Astrocyte of the cerebellum (primary cell): Measurements from ENCODE around the gene FMR1.

Source experiments
- DNase-seq: peaks from one replicate; pipeline ENCODE4 v3.0.0-alpha.2; 2011; ENCODE audit warnings: low read depth
- H3K4me3 ChIP-seq: 2 replicates; pipeline ENCODE4 v1.5.1; 2011; ENCODE audit warnings: mild to moderate bottlenecking, low read depth, low read length, moderate library complexity
- CTCF ChIP-seq: IDR thresholded peaks from 2 replicates; pipeline ENCODE4 v1.5.1; 2012; ENCODE audit warnings: low read length, low read depth, moderate library complexity, mild to moderate bottlenecking; ENCODE audit errors: missing control alignments
- in situ Hi-C: cut with HindIII; loops from 2 replicates; pipeline ENCODE4 v1.10.0; 2017; ENCODE audit warnings: low sequenced_read_pairs

FMR1 gene

GRCh38 chrX:147891896-147892295 is 19.8 kb upstream of the FMR1 start:
- no peak for TF ChIP-seq CTCF
- no peak for DNase-seq
- in situ Hi-C loops: no loop called here

GRCh38 chrX:147893741-147894140 is 18.0 kb upstream of the FMR1 start:
- in situ Hi-C loops: no loop called here
- TF ChIP-seq CTCF: no peak
- H3K4me3 ChIP-seq: no peak overlapping the region
- no peak for DNase-seq

More at GRCh38 chrX:147891896-147892295, 19.8 kb upstream of the FMR1 start:
- H3K4me3 ChIP-seq: no peak overlapping the region

- DNase-seq: no peak
- TF ChIP-seq CTCF: no peak
- no peak overlapping the region for H3K4me3 ChIP-seq
- in situ Hi-C loops: no loop called here
Observed at GRCh38 chrX:147894366-147894963, 17.3 kb upstream of the FMR1 start.

- in situ Hi-C loops: no loop called here
Observed at GRCh38 chrX:147897117-147897516, 14.6 kb upstream of the FMR1 start.

GRCh38 chrX:147898951-147899350 is 12.8 kb upstream of the FMR1 start:
- in situ Hi-C loops: no loop called here
- DNase-seq: no peak
- no peak overlapping the region for H3K4me3 ChIP-seq
- TF ChIP-seq CTCF: no peak

More at GRCh38 chrX:147897117-147897516, 14.6 kb upstream of the FMR1 start:
- no peak overlapping the region for H3K4me3 ChIP-seq
- TF ChIP-seq CTCF: no peak
- DNase-seq: no peak

GRCh38 chrX:147899379-147900114 is 12.2 kb upstream of the FMR1 start:
- DNase-seq: no peak
- no peak overlapping the region for H3K4me3 ChIP-seq
- TF ChIP-seq CTCF: no peak
- in situ Hi-C loops: no loop called here
